Measurements from ENCODE around the gene AGXT.

DNA sequence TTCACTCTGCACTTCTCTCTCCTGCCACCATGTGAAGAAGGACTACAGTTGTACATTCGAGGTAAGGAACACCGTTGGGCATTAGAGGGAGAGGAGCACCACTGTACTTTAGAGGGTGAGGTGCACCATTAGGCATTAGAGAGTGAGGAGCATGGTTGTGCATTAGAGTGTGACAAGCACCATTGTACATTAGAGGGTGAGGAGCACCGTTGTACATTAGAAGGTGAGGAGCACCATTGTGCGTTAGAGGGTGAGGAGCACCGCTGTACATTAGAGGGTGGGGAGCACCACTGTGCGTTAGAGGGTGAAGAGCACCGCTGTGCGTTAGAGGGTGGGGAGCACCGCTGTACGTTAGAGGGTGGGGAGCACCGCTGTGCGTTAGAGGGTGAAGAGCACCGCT lies 20.8 kb upstream of the AGXT start:
- TF ChIP-seq, protein P1, sequence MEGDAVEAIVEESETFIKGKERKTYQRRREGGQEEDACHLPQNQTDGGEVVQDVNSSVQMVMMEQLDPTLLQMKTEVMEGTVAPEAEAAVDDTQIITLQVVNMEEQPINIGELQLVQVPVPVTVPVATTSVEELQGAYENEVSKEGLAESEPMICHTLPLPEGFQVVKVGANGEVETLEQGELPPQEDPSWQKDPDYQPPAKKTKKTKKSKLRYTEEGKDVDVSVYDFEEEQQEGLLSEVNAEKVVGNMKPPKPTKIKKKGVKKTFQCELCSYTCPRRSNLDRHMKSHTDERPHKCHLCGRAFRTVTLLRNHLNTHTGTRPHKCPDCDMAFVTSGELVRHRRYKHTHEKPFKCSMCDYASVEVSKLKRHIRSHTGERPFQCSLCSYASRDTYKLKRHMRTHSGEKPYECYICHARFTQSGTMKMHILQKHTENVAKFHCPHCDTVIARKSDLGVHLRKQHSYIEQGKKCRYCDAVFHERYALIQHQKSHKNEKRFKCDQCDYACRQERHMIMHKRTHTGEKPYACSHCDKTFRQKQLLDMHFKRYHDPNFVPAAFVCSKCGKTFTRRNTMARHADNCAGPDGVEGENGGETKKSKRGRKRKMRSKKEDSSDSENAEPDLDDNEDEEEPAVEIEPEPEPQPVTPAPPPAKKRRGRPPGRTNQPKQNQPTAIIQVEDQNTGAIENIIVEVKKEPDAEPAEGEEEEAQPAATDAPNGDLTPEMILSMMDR (IDR thresholded peaks at IDR 0.05; ENCODE audit: low read depth, low read length) = no peak
- no peak for TF ChIP-seq EZH2phosphoT487 (IDR thresholded peaks at IDR 0.05; ENCODE audit: low read depth)
